ENCODE results near the gene IP6K1.
"Not testable (repeated sequence)": the region's sequence is repeated elsewhere in the genome, so short reads cannot be mapped to it uniquely, and the experiment has no call there.

IP6K1 gene

GRCh38 chr3:49769286-49769915 lies 16.9 kb downstream of the IP6K1 start:
- intact Hi-C loops (cut with micrococcal nuclease), result no loop called here
- Mint-ChIP-seq H3K36me3 (ENCODE audit: low read depth) (peaks cover 34% of the 10 kb centered on the region), H3K9me3 (no peaks in the 10 kb centered on the region), H3K27me3 (no peaks in the 10 kb centered on the region), H3K27ac (no peak overlapping the region), H3K4me1 (ENCODE audit: low read depth) (no peaks in the 10 kb centered on the region), H3K4me3 (no peak overlapping the region)

- Mint-ChIP-seq H3K4me1 (ENCODE audit: low read depth) (peaks cover 12% of the 10 kb centered on the region), H3K4me3 (no peak overlapping the region), H3K9me3 (no peaks in the 10 kb centered on the region), H3K27me3 (no peaks in the 10 kb centered on the region), H3K36me3 (ENCODE audit: low read depth) (peaks cover 11% of the 10 kb centered on the region), H3K27ac (no peak overlapping the region)
- intact Hi-C loops (cut with micrococcal nuclease), result no loop called here
These were observed 22.4 kb downstream of the IP6K1 start for GRCh38 chr3:49763981-49764380.

DNA sequence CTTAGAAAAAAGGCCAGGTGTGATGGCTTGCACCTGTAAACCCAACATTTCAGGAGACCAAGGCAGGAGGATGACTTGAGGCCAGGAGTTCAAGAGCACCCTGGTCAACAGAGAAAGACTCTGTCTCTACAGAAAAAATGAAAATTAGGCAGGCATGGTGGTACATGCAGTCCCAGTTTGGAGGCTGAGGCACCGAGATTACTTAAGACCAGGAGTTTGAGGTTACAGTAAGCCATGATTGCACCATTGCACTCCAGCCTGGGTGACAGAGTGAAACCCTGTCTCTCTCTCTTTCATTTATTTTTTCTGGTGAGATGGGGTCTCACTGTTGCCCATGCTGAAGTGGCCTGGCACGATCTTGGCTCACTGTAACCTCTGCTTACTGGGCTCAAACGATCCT lies 24.7 kb downstream of the IP6K1 start:
- Mint-ChIP-seq H3K9me3 (no peaks in the 10 kb centered on the region), H3K27me3 (no peaks in the 10 kb centered on the region), H3K4me1 (ENCODE audit: low read depth) (peaks cover 12% of the 10 kb centered on the region), H3K27ac (no peak overlapping the region), H3K36me3 (ENCODE audit: low read depth) (peaks cover 11% of the 10 kb centered on the region), H3K4me3 (no peak overlapping the region)
- intact Hi-C loops (cut with micrococcal nuclease), result no loop called here

DNA sequence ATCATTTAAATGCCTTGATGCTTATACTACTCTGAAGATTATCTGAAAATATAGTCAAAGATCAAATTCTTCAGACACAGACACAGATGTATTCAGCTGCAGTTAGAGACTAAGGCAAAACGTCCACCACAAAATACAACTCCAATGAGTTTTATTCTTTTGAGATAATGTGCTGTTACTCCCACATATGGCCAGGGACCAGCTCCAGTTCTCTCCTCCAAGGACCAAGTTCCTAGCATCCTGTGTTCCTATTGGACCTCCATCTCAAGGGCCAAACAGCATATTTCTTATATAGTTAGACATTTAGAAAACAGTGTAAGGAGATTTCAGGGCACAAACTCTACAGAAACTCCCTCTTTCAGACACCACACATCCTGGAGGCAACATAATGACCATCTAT lies 27.1 kb downstream of the IP6K1 start:
- Mint-ChIP-seq H3K36me3 (ENCODE audit: low read depth) (peaks cover 10% of the 10 kb centered on the region), H3K9me3 (no peaks in the 10 kb centered on the region), H3K27me3 (no peaks in the 10 kb centered on the region), H3K27ac (peak overlapping the region; percentile 25), H3K4me1 (ENCODE audit: low read depth) (peaks cover 16% of the 10 kb centered on the region), H3K4me3 (no peak overlapping the region)
- intact Hi-C loops (cut with micrococcal nuclease), result no loop called here

- H3K4me3 Mint-ChIP-seq, result no peak overlapping the region
- peaks cover 28% of the 10 kb centered on the region for H3K4me1 Mint-ChIP-seq (ENCODE audit: low read depth)
- intact Hi-C loops (cut with micrococcal nuclease), result no loop called here
- peaks cover 21% of the 10 kb centered on the region for H3K36me3 Mint-ChIP-seq (ENCODE audit: low read depth)
- H3K27me3 Mint-ChIP-seq, result no peaks in the 10 kb centered on the region
- H3K9me3 Mint-ChIP-seq, result no peaks in the 10 kb centered on the region
- no peak overlapping the region for H3K27ac Mint-ChIP-seq
These were observed 29.1 kb downstream of the IP6K1 start for GRCh38 chr3:49757197-49757596.

DNA sequence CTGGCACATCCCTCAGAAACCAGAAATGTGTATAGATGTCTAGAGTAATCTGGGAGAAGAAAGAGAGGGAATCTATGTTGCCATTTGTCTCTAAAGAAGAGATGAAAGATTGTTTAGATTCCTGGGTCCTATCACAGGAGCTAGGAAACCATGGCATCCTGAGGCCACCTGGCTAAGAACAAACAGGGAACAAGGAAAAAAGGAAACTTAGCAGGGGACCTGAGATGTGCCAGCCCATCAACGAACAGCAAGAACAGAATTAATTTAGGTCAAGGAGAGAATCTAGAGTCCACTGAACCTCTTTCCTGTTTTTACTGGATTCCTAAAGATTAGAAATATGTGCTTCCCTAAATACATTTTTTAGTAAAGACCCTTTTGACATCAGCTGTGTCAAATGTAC lies 30.3 kb downstream of the IP6K1 start:
- Mint-ChIP-seq H3K4me3 (no peak overlapping the region), H3K27me3 (no peaks in the 10 kb centered on the region), H3K36me3 (ENCODE audit: low read depth) (peaks cover 21% of the 10 kb centered on the region), H3K9me3 (no peaks in the 10 kb centered on the region), H3K27ac (no peak overlapping the region), H3K4me1 (ENCODE audit: low read depth) (peaks cover 28% of the 10 kb centered on the region)
- intact Hi-C loops (cut with micrococcal nuclease), result no loop called here

- Mint-ChIP-seq H3K4me1 (ENCODE audit: low read depth) (peaks cover 20% of the 10 kb centered on the region), H3K27ac (no peak overlapping the region), H3K4me3 (no peak overlapping the region), H3K27me3 (no peaks in the 10 kb centered on the region), H3K36me3 (ENCODE audit: low read depth) (peaks cover 30% of the 10 kb centered on the region), H3K9me3 (no peaks in the 10 kb centered on the region)
- intact Hi-C loops (cut with micrococcal nuclease), result no loop called here
These were observed 31.8 kb downstream of the IP6K1 start for GRCh38 chr3:49754536-49754935.

- Mint-ChIP-seq H3K9me3 (no peaks in the 10 kb centered on the region), H3K4me1 (ENCODE audit: low read depth) (peaks cover 16% of the 10 kb centered on the region), H3K27me3 (no peaks in the 10 kb centered on the region), H3K27ac (no peak overlapping the region), H3K36me3 (ENCODE audit: low read depth) (peaks cover 56% of the 10 kb centered on the region), H3K4me3 (no peak overlapping the region)
- intact Hi-C loops (cut with micrococcal nuclease), result no loop called here
These were observed 34.8 kb downstream of the IP6K1 start for GRCh38 chr3:49751501-49751900.

DNA sequence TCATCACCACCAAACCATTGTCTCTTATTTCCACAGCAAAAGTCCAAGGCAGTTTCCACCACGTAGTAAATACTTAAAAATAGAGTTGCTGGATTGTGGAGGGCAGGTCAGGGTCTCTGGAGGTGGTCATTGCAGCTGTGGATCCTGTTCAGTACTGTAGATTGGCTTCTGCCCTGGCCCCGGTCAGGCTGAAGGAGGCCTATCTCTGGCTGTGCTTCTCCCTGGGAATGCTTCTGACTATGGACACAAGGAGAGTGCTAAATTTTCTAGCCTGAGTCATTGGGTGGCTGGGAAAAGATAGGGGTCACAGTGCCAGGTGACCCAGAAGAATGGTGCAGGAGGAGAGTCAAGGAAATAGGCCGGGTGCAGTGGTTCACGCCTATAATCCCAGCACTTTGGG lies 36.3 kb downstream of the IP6K1 start:
- H3K27ac Mint-ChIP-seq, result no peak overlapping the region

GRCh38 chr3:49748874-49749273 lies 37.5 kb downstream of the IP6K1 start:
- peaks cover 67% of the 10 kb centered on the region for H3K36me3 Mint-ChIP-seq (ENCODE audit: low read depth)
- H3K27ac Mint-ChIP-seq; H3K9me3 Mint-ChIP-seq; H3K27me3 Mint-ChIP-seq; intact Hi-C loops (cut with micrococcal nuclease); H3K4me3 Mint-ChIP-seq; H3K4me1 Mint-ChIP-seq (ENCODE audit: low read depth): not testable (repeated sequence)

More for the DNA sequence above, 36.3 kb downstream of the IP6K1 start:
- intact Hi-C loops (cut with micrococcal nuclease), result no loop called here
- Mint-ChIP-seq H3K9me3 (no peaks in the 10 kb centered on the region), H3K4me1 (ENCODE audit: low read depth) (peaks cover 16% of the 10 kb centered on the region), H3K36me3 (ENCODE audit: low read depth) (peaks cover 58% of the 10 kb centered on the region), H3K27me3 (no peaks in the 10 kb centered on the region), H3K4me3 (no peak overlapping the region)

GRCh38 chr3:49747792-49748480 lies 38.4 kb downstream of the IP6K1 start:
- H3K36me3 Mint-ChIP-seq (ENCODE audit: low read depth), result peaks cover 70% of the 10 kb centered on the region
- H3K4me3 Mint-ChIP-seq, result no peak overlapping the region
- intact Hi-C loops (cut with micrococcal nuclease), result no loop called here
- no peaks in the 10 kb centered on the region for H3K9me3 Mint-ChIP-seq
- H3K4me1 Mint-ChIP-seq (ENCODE audit: low read depth), result peaks cover 2% of the 10 kb centered on the region
- H3K27ac Mint-ChIP-seq, result no peak overlapping the region
- no peaks in the 10 kb centered on the region for H3K27me3 Mint-ChIP-seq

- no peaks in the 10 kb centered on the region for H3K27me3 Mint-ChIP-seq
- intact Hi-C loops (cut with micrococcal nuclease), result no loop called here
These were observed 40.4 kb downstream of the IP6K1 start for GRCh38 chr3:49745986-49746385.

GRCh38 chr3:49740427-49740826 lies 45.9 kb downstream of the IP6K1 start:
- Mint-ChIP-seq H3K36me3 (ENCODE audit: low read depth) (peaks cover 83% of the 10 kb centered on the region), H3K4me3 (no peak overlapping the region), H3K27me3 (no peaks in the 10 kb centered on the region), H3K9me3 (no peaks in the 10 kb centered on the region), H3K4me1 (ENCODE audit: low read depth) (no peaks in the 10 kb centered on the region), H3K27ac (no peak overlapping the region)
- intact Hi-C loops (cut with micrococcal nuclease), result no loop called here

More at GRCh38 chr3:49745986-49746385, 40.4 kb downstream of the IP6K1 start:
- no peaks in the 10 kb centered on the region for H3K4me1 Mint-ChIP-seq (ENCODE audit: low read depth)
- H3K9me3 Mint-ChIP-seq, result no peaks in the 10 kb centered on the region
- H3K4me3 Mint-ChIP-seq, result no peak overlapping the region
- peaks cover 77% of the 10 kb centered on the region for H3K36me3 Mint-ChIP-seq (ENCODE audit: low read depth)
- no peak overlapping the region for H3K27ac Mint-ChIP-seq

GRCh38 chr3:49738067-49738713 lies 48.2 kb downstream of the IP6K1 start:
- intact Hi-C loops (cut with micrococcal nuclease), result no loop called here
- no peaks in the 10 kb centered on the region for H3K27me3 Mint-ChIP-seq
- H3K9me3 Mint-ChIP-seq, result no peaks in the 10 kb centered on the region
- no peak overlapping the region for H3K4me3 Mint-ChIP-seq
- no peak overlapping the region for H3K27ac Mint-ChIP-seq
- H3K36me3 Mint-ChIP-seq (ENCODE audit: low read depth), result peaks cover 86% of the 10 kb centered on the region
- H3K4me1 Mint-ChIP-seq (ENCODE audit: low read depth), result no peaks in the 10 kb centered on the region

Data from dendritic cell treated with granulocyte-macrophage colony-stimulating factor and Interleukin-4, amounts not matched to agents 40 ng/mL and 50 ng/mL, for 4 days (primary cell).